GM23338 (cell line): ENCODE results near the gene DACT2. TPM values are rescaled to one million over a fixed set of nuclear protein-coding genes. Genes with fewer than 3 reads are reported as not detected.

ENCODE experiments used
- ATAC-seq: fragments of 200-7000 bp; cut with Tn5 transposase; 3 replicates; pipeline ENCODE4 v1.9.1; 2020
- DNase-seq: peaks from one replicate; pipeline ENCODE4 v3.0.0-alpha.2; 2015; ENCODE audit warnings: low spot score
- H2AFZ ChIP-seq: fragments of 200-600 bp; sonication (generic); 2 replicates; pipeline ENCODE4 v1.8.0; 2016; ENCODE audit warnings: antibody characterized with exemption, mild to moderate bottlenecking, moderate library complexity
- H3F3A ChIP-seq: fragments of 200-600 bp; sonication (generic); replicated peaks from 2 replicates; pipeline ENCODE4 v1.8.0; 2017; ENCODE audit warnings: antibody characterized with exemption, mixed run types, low read depth
- H3K27ac ChIP-seq: fragments of 200-600 bp; sonication (generic); 2 replicates; pipeline ENCODE4 v1.6.1; 2016; ENCODE audit warnings: low read depth
- H3K27me3 ChIP-seq: fragments of 200-600 bp; sonication (generic); 2 replicates; pipeline ENCODE4 v1.8.0; 2016; ENCODE audit warnings: mild to moderate bottlenecking, mixed run types, moderate library complexity; ENCODE audit not compliant: insufficient read depth
- H3K36me3 ChIP-seq: fragments of 200-600 bp; sonication (generic); 2 replicates; pipeline ENCODE4 v1.8.0; 2016; ENCODE audit warnings: mild to moderate bottlenecking; ENCODE audit not compliant: insufficient read depth
- H3K4me1 ChIP-seq: fragments of 200-600 bp; sonication (generic); 2 replicates; pipeline ENCODE4 v1.8.0; 2016; ENCODE audit warnings: mild to moderate bottlenecking, moderate library complexity; ENCODE audit not compliant: insufficient read depth
- H3K4me2 ChIP-seq: fragments of 200-600 bp; sonication (generic); 2 replicates; pipeline ENCODE4 v1.7.1; 2017; ENCODE audit warnings: mixed run types
- H3K4me3 ChIP-seq: fragments of 200-600 bp; sonication (generic); 2 replicates; pipeline ENCODE4 v1.6.1; 2016; ENCODE audit warnings: mixed run types
- H3K79me2 ChIP-seq: fragments of 200-600 bp; sonication (generic); replicated peaks from 2 replicates; pipeline ENCODE4 v1.8.0; 2017; ENCODE audit warnings: mild to moderate bottlenecking; ENCODE audit not compliant: insufficient read depth
- H3K9me2 ChIP-seq: fragments of 200-600 bp; sonication (generic); 2 replicates; pipeline ENCODE4 v1.8.0; 2017; ENCODE audit not compliant: insufficient read depth
- H4K20me1 ChIP-seq: fragments of 200-600 bp; sonication (generic); replicated peaks from 2 replicates; pipeline ENCODE4 v1.8.0; 2017; ENCODE audit warnings: mild to moderate bottlenecking; ENCODE audit not compliant: insufficient read depth
- H3K27ac Mint-ChIP-seq: 2 replicates; pipeline ENCODE4 v1.8.0; 2020; ENCODE audit warnings: inconsistent platforms, mild to moderate bottlenecking, moderate library complexity, mixed read lengths
- H3K27me3 Mint-ChIP-seq: 3 replicates; pipeline ENCODE4 v1.8.0; 2022; ENCODE audit warnings: low read depth, mild to moderate bottlenecking, moderate library complexity, mixed read lengths, inconsistent platforms; ENCODE audit not compliant: insufficient read depth, poor library complexity
- H3K36me3 Mint-ChIP-seq: 3 replicates; pipeline ENCODE4 v1.8.0; 2021; ENCODE audit warnings: low read depth, mild to moderate bottlenecking, inconsistent platforms, moderate library complexity, mixed read lengths
- H3K4me1 Mint-ChIP-seq: 3 replicates; pipeline ENCODE4 v1.8.0; 2020; ENCODE audit warnings: mild to moderate bottlenecking, inconsistent platforms, mixed read lengths
- H3K4me3 Mint-ChIP-seq: 3 replicates; pipeline ENCODE4 v1.8.0; 2021; ENCODE audit warnings: moderate library complexity, mild to moderate bottlenecking, inconsistent platforms, mixed read lengths
- H3K9me3 Mint-ChIP-seq: 3 replicates; pipeline ENCODE4 v1.8.0; 2020; ENCODE audit warnings: moderate library complexity, mild to moderate bottlenecking, inconsistent platforms, mixed read lengths
- CREB1 ChIP-seq: fragments of 250-450 bp; sonication (Bioruptor Pico); IDR thresholded peaks from 2 replicates; pipeline ENCODE4 v1.5.0; 2020; ENCODE audit warnings: low read depth, mild to moderate bottlenecking, moderate library complexity
- JUNB ChIP-seq: IDR thresholded peaks from one replicate; pipeline ENCODE4 v1.6.1; 2016; ENCODE audit warnings: antibody characterized with exemption; ENCODE audit not compliant: unreplicated experiment
- NANOG ChIP-seq: IDR thresholded peaks from 2 replicates; pipeline ENCODE4 v1.6.1; 2016; ENCODE audit warnings: antibody characterized with exemption, borderline replicate concordance
- STAT1 ChIP-seq: IDR thresholded peaks from one replicate; pipeline ENCODE4 v1.6.1; 2016; ENCODE audit warnings: antibody characterized with exemption; ENCODE audit not compliant: unreplicated experiment
- polyA plus RNA-seq: library from polyadenylated mRNA; unstranded; fragments of >200 nt; fragmentation: Nextera tagmentation; extraction: Ambion mirVana; gene quantifications from 2 replicates; pipeline ENCODE4 v1.2.1, GENCODE V29; 2016
- total RNA-seq: library from RNA; depleted of rRNA; stranded (reverse); fragments of >200 nt; shearing (Covaris generic); gene quantifications from 2 replicates; pipeline ENCODE4 v1.2.3, GENCODE V29; 2014
- TF ChIP-seq, protein P1 (sequence below): fragments of 250-450 bp; sonication (Bioruptor Pico); IDR thresholded peaks from 2 replicates; pipeline ENCODE4 v1.5.0; 2020; ENCODE audit warnings: mild to moderate bottlenecking, moderate library complexity
- TF ChIP-seq, protein P2 (sequence below): IDR thresholded peaks from one replicate; pipeline ENCODE4 v1.6.1; 2018; ENCODE audit warnings: antibody characterized with exemption; ENCODE audit not compliant: unreplicated experiment

The DACT2 gene
- total and polyA plus RNA-seq, 2 experiments from 2014 or later = 1.8 to 10.6 TPM

DNA sequence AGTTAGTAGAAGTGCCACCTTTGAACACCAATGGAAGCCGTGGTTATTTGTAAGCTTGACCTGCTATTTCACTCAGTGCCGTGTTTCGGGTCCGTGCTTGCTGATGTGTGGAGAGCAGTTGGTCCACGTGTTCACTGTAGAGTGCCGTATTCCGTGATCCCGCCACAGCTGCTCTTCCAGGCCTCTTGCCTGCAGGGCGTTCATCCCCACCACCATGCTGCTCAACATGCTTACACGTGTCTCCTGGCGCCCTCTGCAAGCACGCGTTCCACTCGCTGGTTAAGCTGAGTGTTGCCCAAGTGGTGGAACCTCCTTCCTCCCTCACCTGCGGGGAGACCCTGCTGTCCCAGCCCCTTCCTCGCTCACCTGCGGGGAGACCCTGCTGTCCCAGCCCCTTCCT lies 28.0 kb upstream of the DACT2 start:
- Histone ChIP-seq H3K27ac (no peak overlapping the region), H3F3A (no peaks in the 10 kb centered on the region), H3K79me2 (no peaks in the 10 kb centered on the region), H4K20me1 (no peaks in the 10 kb centered on the region), H3K9me2 (peaks cover 5% of the 10 kb centered on the region; the same call in 1 of the 2 replicates), H3K4me1 (no peaks in the 10 kb centered on the region), H3K36me3 (no peaks in the 10 kb centered on the region), H2AFZ (no peak overlapping the region), H3K4me2 (no peak overlapping the region), H3K4me3 (no peak overlapping the region), H3K27me3 (no peaks in the 10 kb centered on the region)
- Mint-ChIP-seq H3K36me3 (no peaks in the 10 kb centered on the region; the same call in 2 of the 3 replicates), H3K9me3 (no peaks in the 10 kb centered on the region), H3K27me3 (peaks cover 9% of the 10 kb centered on the region), H3K4me1 (peaks cover 9% of the 10 kb centered on the region; the same call in 1 of the 3 replicates), H3K27ac (no peak overlapping the region), H3K4me3 (no peak overlapping the region)
- no peak for TF ChIP-seq CREB1 (CRISPR knock-in tag)
- TF ChIP-seq STAT1 = no peak
- TF ChIP-seq, protein P1, sequence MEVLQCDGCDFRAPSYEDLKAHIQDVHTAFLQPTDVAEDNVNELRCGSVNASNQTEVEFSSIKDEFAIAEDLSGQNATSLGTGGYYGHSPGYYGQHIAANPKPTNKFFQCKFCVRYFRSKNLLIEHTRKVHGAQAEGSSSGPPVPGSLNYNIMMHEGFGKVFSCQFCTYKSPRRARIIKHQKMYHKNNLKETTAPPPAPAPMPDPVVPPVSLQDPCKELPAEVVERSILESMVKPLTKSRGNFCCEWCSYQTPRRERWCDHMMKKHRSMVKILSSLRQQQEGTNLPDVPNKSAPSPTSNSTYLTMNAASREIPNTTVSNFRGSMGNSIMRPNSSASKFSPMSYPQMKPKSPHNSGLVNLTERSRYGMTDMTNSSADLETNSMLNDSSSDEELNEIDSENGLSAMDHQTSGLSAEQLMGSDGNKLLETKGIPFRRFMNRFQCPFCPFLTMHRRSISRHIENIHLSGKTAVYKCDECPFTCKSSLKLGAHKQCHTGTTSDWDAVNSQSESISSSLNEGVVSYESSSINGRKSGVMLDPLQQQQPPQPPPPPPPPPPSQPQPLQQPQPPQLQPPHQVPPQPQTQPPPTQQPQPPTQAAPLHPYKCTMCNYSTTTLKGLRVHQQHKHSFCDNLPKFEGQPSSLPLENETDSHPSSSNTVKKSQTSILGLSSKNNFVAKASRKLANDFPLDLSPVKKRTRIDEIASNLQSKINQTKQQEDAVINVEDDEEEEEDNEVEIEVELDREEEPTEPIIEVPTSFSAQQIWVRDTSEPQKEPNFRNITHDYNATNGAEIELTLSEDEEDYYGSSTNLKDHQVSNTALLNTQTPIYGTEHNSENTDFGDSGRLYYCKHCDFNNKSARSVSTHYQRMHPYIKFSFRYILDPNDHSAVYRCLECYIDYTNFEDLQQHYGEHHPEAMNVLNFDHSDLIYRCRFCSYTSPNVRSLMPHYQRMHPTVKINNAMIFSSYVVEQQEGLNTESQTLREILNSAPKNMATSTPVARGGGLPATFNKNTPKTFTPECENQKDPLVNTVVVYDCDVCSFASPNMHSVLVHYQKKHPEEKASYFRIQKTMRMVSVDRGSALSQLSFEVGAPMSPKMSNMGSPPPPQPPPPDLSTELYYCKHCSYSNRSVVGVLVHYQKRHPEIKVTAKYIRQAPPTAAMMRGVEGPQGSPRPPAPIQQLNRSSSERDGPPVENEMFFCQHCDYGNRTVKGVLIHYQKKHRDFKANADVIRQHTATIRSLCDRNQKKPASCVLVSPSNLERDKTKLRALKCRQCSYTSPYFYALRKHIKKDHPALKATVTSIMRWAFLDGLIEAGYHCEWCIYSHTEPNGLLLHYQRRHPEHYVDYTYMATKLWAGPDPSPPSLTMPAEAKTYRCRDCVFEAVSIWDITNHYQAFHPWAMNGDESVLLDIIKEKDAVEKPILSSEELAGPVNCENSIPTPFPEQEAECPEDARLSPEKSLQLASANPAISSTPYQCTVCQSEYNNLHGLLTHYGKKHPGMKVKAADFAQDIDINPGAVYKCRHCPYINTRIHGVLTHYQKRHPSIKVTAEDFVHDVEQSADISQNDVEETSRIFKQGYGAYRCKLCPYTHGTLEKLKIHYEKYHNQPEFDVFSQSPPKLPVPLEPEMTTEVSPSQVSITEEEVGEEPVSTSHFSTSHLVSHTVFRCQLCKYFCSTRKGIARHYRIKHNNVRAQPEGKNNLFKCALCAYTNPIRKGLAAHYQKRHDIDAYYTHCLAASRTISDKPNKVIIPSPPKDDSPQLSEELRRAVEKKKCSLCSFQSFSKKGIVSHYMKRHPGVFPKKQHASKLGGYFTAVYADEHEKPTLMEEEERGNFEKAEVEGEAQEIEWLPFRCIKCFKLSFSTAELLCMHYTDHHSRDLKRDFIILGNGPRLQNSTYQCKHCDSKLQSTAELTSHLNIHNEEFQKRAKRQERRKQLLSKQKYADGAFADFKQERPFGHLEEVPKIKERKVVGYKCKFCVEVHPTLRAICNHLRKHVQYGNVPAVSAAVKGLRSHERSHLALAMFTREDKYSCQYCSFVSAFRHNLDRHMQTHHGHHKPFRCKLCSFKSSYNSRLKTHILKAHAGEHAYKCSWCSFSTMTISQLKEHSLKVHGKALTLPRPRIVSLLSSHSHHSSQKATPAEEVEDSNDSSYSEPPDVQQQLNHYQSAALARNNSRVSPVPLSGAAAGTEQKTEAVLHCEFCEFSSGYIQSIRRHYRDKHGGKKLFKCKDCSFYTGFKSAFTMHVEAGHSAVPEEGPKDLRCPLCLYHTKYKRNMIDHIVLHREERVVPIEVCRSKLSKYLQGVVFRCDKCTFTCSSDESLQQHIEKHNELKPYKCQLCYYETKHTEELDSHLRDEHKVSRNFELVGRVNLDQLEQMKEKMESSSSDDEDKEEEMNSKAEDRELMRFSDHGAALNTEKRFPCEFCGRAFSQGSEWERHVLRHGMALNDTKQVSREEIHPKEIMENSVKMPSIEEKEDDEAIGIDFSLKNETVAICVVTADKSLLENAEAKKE (CRISPR knock-in tag) = no peak
- no peak for TF ChIP-seq JUNB
- TF ChIP-seq, protein P2, sequence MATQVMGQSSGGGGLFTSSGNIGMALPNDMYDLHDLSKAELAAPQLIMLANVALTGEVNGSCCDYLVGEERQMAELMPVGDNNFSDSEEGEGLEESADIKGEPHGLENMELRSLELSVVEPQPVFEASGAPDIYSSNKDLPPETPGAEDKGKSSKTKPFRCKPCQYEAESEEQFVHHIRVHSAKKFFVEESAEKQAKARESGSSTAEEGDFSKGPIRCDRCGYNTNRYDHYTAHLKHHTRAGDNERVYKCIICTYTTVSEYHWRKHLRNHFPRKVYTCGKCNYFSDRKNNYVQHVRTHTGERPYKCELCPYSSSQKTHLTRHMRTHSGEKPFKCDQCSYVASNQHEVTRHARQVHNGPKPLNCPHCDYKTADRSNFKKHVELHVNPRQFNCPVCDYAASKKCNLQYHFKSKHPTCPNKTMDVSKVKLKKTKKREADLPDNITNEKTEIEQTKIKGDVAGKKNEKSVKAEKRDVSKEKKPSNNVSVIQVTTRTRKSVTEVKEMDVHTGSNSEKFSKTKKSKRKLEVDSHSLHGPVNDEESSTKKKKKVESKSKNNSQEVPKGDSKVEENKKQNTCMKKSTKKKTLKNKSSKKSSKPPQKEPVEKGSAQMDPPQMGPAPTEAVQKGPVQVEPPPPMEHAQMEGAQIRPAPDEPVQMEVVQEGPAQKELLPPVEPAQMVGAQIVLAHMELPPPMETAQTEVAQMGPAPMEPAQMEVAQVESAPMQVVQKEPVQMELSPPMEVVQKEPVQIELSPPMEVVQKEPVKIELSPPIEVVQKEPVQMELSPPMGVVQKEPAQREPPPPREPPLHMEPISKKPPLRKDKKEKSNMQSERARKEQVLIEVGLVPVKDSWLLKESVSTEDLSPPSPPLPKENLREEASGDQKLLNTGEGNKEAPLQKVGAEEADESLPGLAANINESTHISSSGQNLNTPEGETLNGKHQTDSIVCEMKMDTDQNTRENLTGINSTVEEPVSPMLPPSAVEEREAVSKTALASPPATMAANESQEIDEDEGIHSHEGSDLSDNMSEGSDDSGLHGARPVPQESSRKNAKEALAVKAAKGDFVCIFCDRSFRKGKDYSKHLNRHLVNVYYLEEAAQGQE = no peak
- no peak for TF ChIP-seq NANOG
- ATAC-seq (no peak), DNase-seq (no peak)
